K562 (cell line): ENCODE measurements around the gene TIMP3. TPM values are rescaled to one million over a fixed set of nuclear protein-coding genes. Genes with fewer than 3 reads are reported as not detected.

Experiments used
- ATAC-seq: fragments of 200-7000 bp; cut with Tn5 transposase; 3 replicates; pipeline ENCODE4 v1.9.1; 2020; ENCODE audit warnings: moderate library complexity
- BruUV-seq: library from RNA; stranded (reverse); fragments of 400-500 nt; replicated peaks from 2 replicates; lab custom pipeline; 2021; lab: Mats Ljungman, UMichigan
- CTCF ChIA-PET: fragments of 300-600 bp; formaldehyde crosslinking; extraction: SDS; loops from one replicate; lab custom pipeline; 2021; ENCODE audit warnings: low intra/inter-chr PET ratio; lab: Yijun Ruan, JAX
- POLR2A ChIA-PET: fragments of 300-600, 350-650 bp; sonication (Branson Sonifier 250); formaldehyde crosslinking; extraction: SDS; loops from one replicate; lab custom pipeline; 2021; ENCODE audit warnings: antibody characterized with exemption, inconsistent platforms; lab: Yijun Ruan, JAX
- DNase-seq, 4 experiments: peaks; one replicate each; pipeline versions ENCODE4 v3.0.0 to v3.0.0-alpha.2; 2011 to 2018; ENCODE audit warnings: low spot score in 3 of 4, mixed read lengths in 3 of 4; ENCODE audit errors: extremely low read depth in 1 of 4
- FAIRE-seq: peaks from 2 replicates; lab custom pipeline; 2011; peaks lifted over from hg19 to GRCh38; lab: Jason Lieb, UNC
- H2AFZ ChIP-seq: 2 replicates; pipeline ENCODE4 v1.6.0; 2011; ENCODE audit warnings: low read depth, low read length, control low read depth, inconsistent platforms
- H3K27ac ChIP-seq: fragments of 200-600 bp; 3 replicates; pipeline ENCODE4 v1.8.0; 2011; ENCODE audit warnings: low read depth, mild to moderate bottlenecking, control low read depth, inconsistent platforms, low read length, moderate library complexity, mixed read lengths; ENCODE audit errors: extremely low read depth
- H3K27me3 ChIP-seq, 2 experiments: fragments of 300-600 bp in 1 of 2; 2 replicates in 1 of 2; 3 replicates in 1 of 2; pipeline versions ENCODE4 v1.6.0 to v1.8.0; 2011; ENCODE audit warnings: inconsistent platforms in 2 of 2, low read length in 2 of 2, mild to moderate bottlenecking in 1 of 2, mixed read lengths in 1 of 2, moderate library complexity in 1 of 2; ENCODE audit not compliant: control insufficient read depth in 2 of 2, insufficient read depth in 2 of 2
- H3K36me3 ChIP-seq: fragments of 300-600 bp; 3 replicates; pipeline ENCODE4 v1.8.0; 2011; ENCODE audit warnings: mild to moderate bottlenecking, low read length, inconsistent platforms; ENCODE audit not compliant: control insufficient read depth, insufficient read depth
- H3K4me1 ChIP-seq, 2 experiments: fragments of 200-600 bp in 1 of 2; replicated peaks in 1 of 2; 2 replicates in 1 of 2; 3 replicates in 1 of 2; pipeline versions ENCODE4 v1.5.1 to v1.8.0; 2011; ENCODE audit warnings: inconsistent platforms in 2 of 2, low read length in 2 of 2, mild to moderate bottlenecking in 1 of 2, mixed read lengths in 1 of 2, moderate library complexity in 1 of 2; ENCODE audit not compliant: control insufficient read depth in 2 of 2, insufficient read depth in 2 of 2
- H3K4me2 ChIP-seq: 2 replicates; pipeline ENCODE4 v1.6.1; 2011; ENCODE audit warnings: low read length, control low read depth, inconsistent platforms, mixed read lengths; ENCODE audit not compliant: insufficient read depth
- H3K4me3 ChIP-seq: fragments of 200-600 bp; sonication (generic), shearing (Covaris generic); 2 replicates; pipeline ENCODE4 v1.5.1; 2016; ENCODE audit warnings: control low read depth, inconsistent platforms
- H3K79me2 ChIP-seq: fragments of 200-600 bp; 3 replicates; pipeline ENCODE4 v1.8.0; 2011; ENCODE audit warnings: low read length, inconsistent platforms; ENCODE audit not compliant: control insufficient read depth, insufficient read depth
- H3K9ac ChIP-seq, 2 experiments: 2 replicates each; pipeline versions ENCODE4 v1.6.0 to v1.6.1; 2011; ENCODE audit warnings: low read depth in 2 of 2, low read length in 2 of 2, control low read depth in 1 of 2, inconsistent platforms in 1 of 2, mild to moderate bottlenecking in 1 of 2, mixed read lengths in 1 of 2; ENCODE audit not compliant: insufficient read depth in 1 of 2
- H3K9me1 ChIP-seq: one replicate; pipeline ENCODE4 v1.6.0; 2011; ENCODE audit warnings: inconsistent platforms, mild to moderate bottlenecking, low read length, moderate library complexity; ENCODE audit not compliant: control insufficient read depth, insufficient read depth
- H3K9me3 ChIP-seq: replicated peaks from 2 replicates; pipeline ENCODE4 v1.5.1; 2011; ENCODE audit warnings: low read depth, low read length, inconsistent platforms; ENCODE audit not compliant: control insufficient read depth, insufficient read depth
- H4K20me1 ChIP-seq: replicated peaks from 2 replicates; pipeline ENCODE4 v1.6.1; 2011; ENCODE audit warnings: low read length, inconsistent platforms, mixed read lengths; ENCODE audit not compliant: control insufficient read depth, insufficient read depth
- ESRRA ChIP-seq: fragments of 450-650 bp; IDR thresholded peaks from 2 replicates; pipeline ENCODE4 v1.6.1; 2014; ENCODE audit warnings: low read depth, mild to moderate bottlenecking, moderate library complexity, borderline replicate concordance
- HSF4 ChIP-seq: fragments of 250-450 bp; sonication (Bioruptor Pico); IDR thresholded peaks from 2 replicates; pipeline ENCODE4 v2.1.2; 2022; ENCODE audit warnings: mild to moderate bottlenecking, moderate library complexity, borderline replicate concordance
- MBD2 ChIP-seq: sonication (generic); IDR thresholded peaks from 2 replicates; pipeline ENCODE4 v1.6.1; 2016; ENCODE audit warnings: low read depth, borderline replicate concordance
- RBM14 ChIP-seq: fragments of 200-400 bp; formaldehyde crosslinking; IDR thresholded peaks from 2 replicates; pipeline ENCODE4 v1.6.1; 2018; ENCODE audit warnings: low read depth, mild to moderate bottlenecking, low read length, moderate library complexity, borderline replicate concordance; ENCODE audit not compliant: insufficient read depth
- SMARCA4 ChIP-seq: fragments of 450-650 bp; IDR thresholded peaks from 2 replicates; pipeline ENCODE4 v1.6.1; 2016
- TOE1 ChIP-seq, 2 experiments: fragments of 450-650 bp in 1 of 2; sonication (generic) in 1 of 2; formaldehyde crosslinking in 1 of 2; IDR thresholded peaks; 2 replicates each; pipeline versions ENCODE4 v1.7.1 to v1.8.0; 2016 to 2022; ENCODE audit warnings: borderline replicate concordance in 2 of 2, mild to moderate bottlenecking in 2 of 2, antibody characterized with exemption in 1 of 2, inconsistent platforms in 1 of 2, low read depth in 1 of 2, missing genetic modification reagents in 1 of 2, moderate library complexity in 1 of 2
- XRCC4 ChIP-seq: IDR thresholded peaks from one replicate; pipeline ENCODE4 v1.6.1; 2011; ENCODE audit not compliant: insufficient read depth, insufficient read length; ENCODE audit errors: extremely low read depth
- ZFP36 ChIP-seq: fragments of 150-350 bp; IDR thresholded peaks from 2 replicates; pipeline ENCODE4 v1.6.1; 2018; ENCODE audit warnings: low read length, low read depth; ENCODE audit not compliant: partially characterized antibody
- ZNF184 ChIP-seq: sonication (generic); formaldehyde crosslinking; IDR thresholded peaks from 2 replicates; pipeline ENCODE4 v1.5.0; 2020; ENCODE audit warnings: missing genetic modification reagents
- WGBS: fragments of 100-300 bp; shearing (Covaris generic); methylation state at CpG from one replicate; pipeline ENCODE4 v1.1.6; 2016; ENCODE audit warnings: low coverage, mixed read lengths; ENCODE audit not compliant: insufficient coverage; ENCODE audit errors: missing lambda C conversion rate; 5-methylcytosine and 5-hydroxymethylcytosine counted together
- in situ Hi-C: fragments of 300-500 bp; cut with MboI; formaldehyde crosslinking; loops from 4 replicates; pipeline ENCODE4 v1.15.0; 2018; ENCODE audit warnings: inconsistent platforms, mixed read lengths
- intact Hi-C: fragments of 100-400 bp; cut with micrococcal nuclease; formaldehyde crosslinking; loops from 2 replicates; pipeline ENCODE4 v1.14.2; 2022
- polyA plus RNA-seq, 8 experiments: library from polyadenylated mRNA; depleted of rRNA in 4 of 8; stranded (reverse) in 5 of 8; unstranded in 3 of 8; fragments of >200 nt; fragmentation: Nextera tagmentation in 2 of 8; fragmentation: Illumina TruSeq in 1 of 8; extraction: Ambion mirVana in 2 of 8; extraction: Trizol in 1 of 8; gene quantifications; 2 replicates each; pipeline versions ENCODE4 v1.2.1 to v1.2.3, GENCODE V29; 2011 to 2014; ENCODE audit warnings: inconsistent platforms in 1 of 8, missing spikeins in 1 of 8
- total RNA-seq, 7 experiments: library from RNA; depleted of rRNA in 6 of 7; stranded (reverse); fragments of >200 nt in 6 of 7; fragmentation: Illumina TruSeq in 2 of 7; extraction: Trizol in 2 of 7; gene quantifications; 2 replicates each; pipeline versions ENCODE4 v1.2.1 to v1.2.3, GENCODE V29; 2011 to 2021; ENCODE audit warnings: low replicate concordance in 1 of 7
- TF ChIP-seq, protein P1 (sequence below): fragments of 450-650 bp; IDR thresholded peaks from 2 replicates; pipeline ENCODE4 v1.6.1; 2016; ENCODE audit warnings: missing biosample characterization, missing genetic modification characterization

Gene TIMP3
- total and polyA plus RNA-seq, 9 of the 15 experiments (the other 6 are each of a cell fraction or from before 2014, with no cell fraction given) = 0.07 to 0.73 (median 0.18) TPM

DNA sequence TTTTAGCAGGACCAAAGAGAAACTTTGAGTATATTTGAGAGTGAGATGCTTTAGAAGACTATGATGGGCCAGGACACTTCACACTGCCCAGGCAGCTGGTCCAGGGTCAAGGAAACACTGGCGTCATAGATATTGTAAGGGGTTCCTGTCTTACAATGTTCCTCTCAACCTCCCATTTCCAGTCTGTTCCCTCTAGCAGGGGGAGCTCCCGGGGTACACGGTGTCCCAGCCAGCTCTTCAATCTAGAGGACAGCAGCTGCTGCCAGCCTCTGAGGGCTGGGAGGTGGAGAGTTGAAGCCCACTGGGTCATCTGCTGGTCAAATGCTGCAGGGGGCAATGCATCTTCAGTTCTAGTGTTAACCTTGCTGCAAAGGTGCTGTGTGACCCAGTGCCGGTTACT, 40.7 kb upstream of the TIMP3 start (continued):
- TF ChIP-seq, protein P1, sequence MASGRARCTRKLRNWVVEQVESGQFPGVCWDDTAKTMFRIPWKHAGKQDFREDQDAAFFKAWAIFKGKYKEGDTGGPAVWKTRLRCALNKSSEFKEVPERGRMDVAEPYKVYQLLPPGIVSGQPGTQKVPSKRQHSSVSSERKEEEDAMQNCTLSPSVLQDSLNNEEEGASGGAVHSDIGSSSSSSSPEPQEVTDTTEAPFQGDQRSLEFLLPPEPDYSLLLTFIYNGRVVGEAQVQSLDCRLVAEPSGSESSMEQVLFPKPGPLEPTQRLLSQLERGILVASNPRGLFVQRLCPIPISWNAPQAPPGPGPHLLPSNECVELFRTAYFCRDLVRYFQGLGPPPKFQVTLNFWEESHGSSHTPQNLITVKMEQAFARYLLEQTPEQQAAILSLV (tag) = no peak
- TF ChIP-seq ZNF184 (CRISPR knock-in tag) = no peak
- no peak for TF ChIP-seq MBD2
- no peak for TF ChIP-seq ESRRA
- no peak for TF ChIP-seq TOE1 (IDR thresholded peaks at IDR 0.05; ENCODE audit: borderline replicate concordance)
- TF ChIP-seq TOE1 (CRISPR knock-in tag; IDR thresholded peaks at IDR 0.05; ENCODE audit: borderline replicate concordance, low read depth) = no peak

DNA sequence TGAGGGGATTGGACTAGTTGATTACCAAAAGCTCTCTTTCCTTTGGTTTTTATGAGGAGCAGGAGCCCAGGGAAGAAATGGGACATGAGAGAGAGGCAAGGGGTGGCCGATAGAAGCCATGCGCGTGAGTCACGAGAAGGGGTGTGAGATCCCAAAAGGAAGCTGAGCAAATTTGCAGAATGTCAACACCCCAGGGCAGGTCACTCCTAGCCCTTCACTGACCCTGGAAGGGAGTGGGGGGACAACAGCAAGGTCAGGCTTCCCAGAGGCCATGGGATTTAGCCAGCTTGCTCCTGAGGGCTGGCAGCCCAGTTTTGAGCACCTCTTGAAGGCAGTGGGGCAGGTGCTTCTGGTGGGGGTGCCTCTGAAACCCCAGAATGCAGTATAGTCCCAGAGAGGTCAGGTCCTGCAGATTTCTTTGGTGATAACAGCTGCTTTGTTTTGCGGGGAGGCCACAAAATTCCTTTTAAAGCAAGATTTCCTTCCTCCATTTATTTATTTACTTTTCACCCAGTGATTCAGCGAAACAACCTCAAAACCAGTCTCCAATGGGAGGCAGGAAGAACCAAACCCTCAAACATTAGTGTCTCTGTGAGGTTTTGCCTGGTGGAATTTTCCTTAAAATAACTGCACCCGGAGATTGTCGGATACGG, 40.1 kb upstream of the TIMP3 start:
- H3K27me3 ChIP-seq = peaks cover 2 to 27% of the 10 kb centered on the region in 2 experiments; a peak in 3 of 5 replicates
- intact Hi-C loops = no loop called here
- H2AFZ ChIP-seq = no peak overlapping the region
- no peak overlapping the region for H3K4me3 ChIP-seq
- ATAC-seq = no peak
- POLR2A ChIA-PET = interaction anchor here (0.5 kb wide), 2 partner anchors 15 to 112 kb away, joined by 3 read pairs; no protein-coding TSS in a partner anchor
- WGBS = 10% methylated on average over 6 of the region's 9 CpGs
- CTCF ChIA-PET = interaction anchor here (1.4 kb wide), 1 partner anchor 101 kb away, joined by 3 read pairs; no protein-coding TSS in a partner anchor
- no peak overlapping the region for H3K27ac ChIP-seq
- no peaks in the 10 kb centered on the region for H3K79me2 ChIP-seq
- TF ChIP-seq ZFP36 (no peak), RBM14 (no peak), XRCC4 (no peak), ZNF184 (CRISPR knock-in tag) (no peak), HSF4 (CRISPR knock-in tag) (no peak), SMARCA4 (no peak)
- FAIRE-seq = no peak
- no peak for DNase-seq
- in situ Hi-C loops = no loop called here
- H3K4me1 ChIP-seq = no peaks in the 10 kb centered on the region; a peak in 1 of 5 replicates
- H3K36me3 ChIP-seq = no peaks in the 10 kb centered on the region
- H3K4me2 ChIP-seq = no peak overlapping the region
- H3K9ac ChIP-seq = no peak overlapping the region
- no peaks in the 10 kb centered on the region for H4K20me1 ChIP-seq
- H3K9me1 ChIP-seq = no peaks in the 10 kb centered on the region
- no TSS peak for BruUV-seq
- no peaks in the 10 kb centered on the region for H3K9me3 ChIP-seq
